ENCODE results near the gene TMEM179.

DNA sequence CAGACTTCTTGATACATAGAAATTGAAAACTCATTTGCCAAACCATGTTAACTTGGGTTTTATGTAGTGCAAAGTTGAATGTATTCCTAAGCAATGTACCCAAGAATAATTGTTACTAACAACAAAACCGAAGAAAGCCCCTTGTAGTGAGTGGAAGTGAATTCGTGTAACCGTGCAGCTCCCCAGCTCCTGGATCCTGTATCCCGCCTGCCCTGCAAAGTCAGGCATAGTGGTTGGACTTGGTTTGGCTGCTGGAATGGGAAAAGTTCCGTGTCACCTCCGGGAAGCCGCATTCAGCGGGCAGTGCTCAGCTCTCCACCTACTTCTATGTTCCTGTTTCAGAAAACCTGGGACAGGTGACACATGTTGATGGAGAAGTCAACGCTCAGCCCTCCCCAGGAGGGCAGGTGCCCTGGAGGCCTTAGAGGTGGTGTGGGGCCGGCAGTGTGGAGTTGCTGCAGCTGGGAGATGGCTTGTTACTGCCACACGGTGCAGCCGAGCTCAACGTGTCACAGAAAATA, 54.2 kb downstream of the TMEM179 start:
- TF ChIP-seq, protein P1, sequence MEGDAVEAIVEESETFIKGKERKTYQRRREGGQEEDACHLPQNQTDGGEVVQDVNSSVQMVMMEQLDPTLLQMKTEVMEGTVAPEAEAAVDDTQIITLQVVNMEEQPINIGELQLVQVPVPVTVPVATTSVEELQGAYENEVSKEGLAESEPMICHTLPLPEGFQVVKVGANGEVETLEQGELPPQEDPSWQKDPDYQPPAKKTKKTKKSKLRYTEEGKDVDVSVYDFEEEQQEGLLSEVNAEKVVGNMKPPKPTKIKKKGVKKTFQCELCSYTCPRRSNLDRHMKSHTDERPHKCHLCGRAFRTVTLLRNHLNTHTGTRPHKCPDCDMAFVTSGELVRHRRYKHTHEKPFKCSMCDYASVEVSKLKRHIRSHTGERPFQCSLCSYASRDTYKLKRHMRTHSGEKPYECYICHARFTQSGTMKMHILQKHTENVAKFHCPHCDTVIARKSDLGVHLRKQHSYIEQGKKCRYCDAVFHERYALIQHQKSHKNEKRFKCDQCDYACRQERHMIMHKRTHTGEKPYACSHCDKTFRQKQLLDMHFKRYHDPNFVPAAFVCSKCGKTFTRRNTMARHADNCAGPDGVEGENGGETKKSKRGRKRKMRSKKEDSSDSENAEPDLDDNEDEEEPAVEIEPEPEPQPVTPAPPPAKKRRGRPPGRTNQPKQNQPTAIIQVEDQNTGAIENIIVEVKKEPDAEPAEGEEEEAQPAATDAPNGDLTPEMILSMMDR (IDR thresholded peaks at IDR 0.05), result no peak
- TF ChIP-seq POLR2A (IDR thresholded peaks at IDR 0.05), result no peak
